H1 (cell line): ENCODE results near the gene RPP25. TPM values are rescaled to one million over a fixed set of nuclear protein-coding genes. Genes with fewer than 3 reads are reported as not detected.

Source experiments
- CTCF ChIA-PET: fragments of 300-600 bp; sonication (Branson Sonifier 250); formaldehyde crosslinking; loops from one replicate; lab custom pipeline; 2021; ENCODE audit not compliant: partially characterized antibody; lab: Charles Lee
- POLR2A ChIA-PET: fragments of 300-600 bp; sonication (Branson Sonifier 250); formaldehyde crosslinking; loops from one replicate; lab custom pipeline; 2021; ENCODE audit warnings: inconsistent platforms; ENCODE audit not compliant: partially characterized antibody; lab: Charles Lee
- DNase-seq, 2 experiments: peaks; one replicate each; pipeline versions ENCODE4 v3.0.0 to v3.0.0-alpha.2; 2010 to 2022; ENCODE audit warnings: low spot score in 2 of 2, low read depth in 1 of 2, mixed read lengths in 1 of 2
- FAIRE-seq: peaks from 2 replicates; lab custom pipeline; 2011; peaks lifted over from hg19 to GRCh38; lab: Jason Lieb, UNC
- H2AFZ ChIP-seq: 2 replicates; pipeline ENCODE4 v1.8.1; 2012; ENCODE audit warnings: low read length, inconsistent platforms
- H2AK5ac ChIP-seq: 2 replicates; pipeline ENCODE4 v1.6.1; 2013; ENCODE audit warnings: low read depth, low read length
- H2BK120ac ChIP-seq: replicated peaks from 2 replicates; pipeline ENCODE3; 2013; ENCODE audit warnings: low read depth, low read length, inconsistent platforms
- H2BK12ac ChIP-seq: 2 replicates; pipeline ENCODE4 v1.6.1; 2013; ENCODE audit warnings: low read depth, low read length
- H2BK15ac ChIP-seq: 2 replicates; pipeline ENCODE4 v1.6.1; 2013; ENCODE audit warnings: low read length
- H2BK20ac ChIP-seq: 2 replicates; pipeline ENCODE4 v1.6.1; 2013; ENCODE audit warnings: low read length
- H2BK5ac ChIP-seq: 2 replicates; pipeline ENCODE4 v1.6.1; 2013; ENCODE audit warnings: low read depth, low read length
- H3K14ac ChIP-seq: 2 replicates; pipeline ENCODE4 v1.6.1; 2013; ENCODE audit warnings: inconsistent platforms; ENCODE audit not compliant: insufficient read length
- H3K18ac ChIP-seq: 2 replicates; pipeline ENCODE4 v1.6.1; 2013; ENCODE audit warnings: low read length; ENCODE audit errors: extremely low read depth
- H3K23ac ChIP-seq: 2 replicates; pipeline ENCODE4 v1.6.1; 2013; ENCODE audit warnings: inconsistent platforms; ENCODE audit not compliant: insufficient read length
- H3K23me2 ChIP-seq: 2 replicates; pipeline ENCODE4 v1.6.1; 2013; ENCODE audit warnings: low read depth, low read length
- H3K27ac ChIP-seq: 2 replicates; pipeline ENCODE4 v1.6.1; 2011; ENCODE audit warnings: low read depth, low read length, inconsistent platforms
- H3K27me3 ChIP-seq, 4 experiments: replicated peaks in 1 of 4; 1 replicate in 1 of 4; 2 replicates in 3 of 4; pipeline versions ENCODE4 v1.6.1 to v1.8.1; 2011 to 2013; ENCODE audit warnings: low read length in 3 of 4, mild to moderate bottlenecking in 3 of 4, inconsistent platforms in 2 of 4, mixed read lengths in 2 of 4, moderate library complexity in 1 of 4; ENCODE audit not compliant: control insufficient read depth in 3 of 4, insufficient read depth in 3 of 4; ENCODE audit errors: extremely low read depth in 1 of 4
- H3K36me3 ChIP-seq, 4 experiments: 2 replicates each; pipeline versions ENCODE4 v1.6.1 to v1.8.1; 2011 to 2013; ENCODE audit warnings: mild to moderate bottlenecking in 4 of 4, low read length in 3 of 4, moderate library complexity in 2 of 4, control low read depth in 1 of 4, inconsistent platforms in 1 of 4; ENCODE audit not compliant: insufficient read depth in 4 of 4, control insufficient read depth in 2 of 4
- H3K4ac ChIP-seq: replicated peaks from 2 replicates; pipeline ENCODE3; 2013; ENCODE audit warnings: low read length, low read depth, mixed read lengths, inconsistent platforms; ENCODE audit not compliant: insufficient read length
- H3K4me1 ChIP-seq, 4 experiments: replicated peaks in 1 of 4; 1 replicate in 1 of 4; 2 replicates in 3 of 4; pipeline versions ENCODE4 v1.6.1 to v1.8.1; 2011 to 2013; ENCODE audit warnings: low read length in 3 of 4, inconsistent platforms in 2 of 4, mixed read lengths in 1 of 4; ENCODE audit not compliant: insufficient read depth in 4 of 4, control insufficient read depth in 3 of 4
- H3K4me2 ChIP-seq, 2 experiments: 2 replicates each; pipeline versions ENCODE4 v1.6.1 to v1.8.1; 2011 to 2013; ENCODE audit warnings: low read depth in 2 of 2, low read length in 2 of 2, control low read depth in 1 of 2, inconsistent platforms in 1 of 2, mild to moderate bottlenecking in 1 of 2; ENCODE audit not compliant: insufficient read depth in 1 of 2
- H3K4me3 ChIP-seq, 4 experiments: fragments of 200-600, 300-600 bp in 1 of 4; sonication (generic), shearing (Covaris generic), sonication (Bioruptor Twin) in 1 of 4; 2 replicates each; pipeline versions ENCODE4 v1.5.1 to v1.8.1; 2011 to 2016; ENCODE audit warnings: low read length in 4 of 4, low read depth in 3 of 4, control low read depth in 2 of 4, inconsistent platforms in 2 of 4, mild to moderate bottlenecking in 2 of 4, mixed read lengths in 1 of 4, moderate library complexity in 1 of 4; ENCODE audit not compliant: insufficient read depth in 2 of 4; ENCODE audit errors: extremely low read depth in 1 of 4
- H3K56ac ChIP-seq: replicated peaks from 2 replicates; pipeline ENCODE3; 2013; ENCODE audit warnings: low read depth, mild to moderate bottlenecking, mixed read lengths, low read length, inconsistent platforms; ENCODE audit not compliant: insufficient read length
- H3K79me1 ChIP-seq: 2 replicates; pipeline ENCODE4 v1.6.1; 2013; ENCODE audit warnings: low read depth, low read length, control low read depth
- H3K79me2 ChIP-seq, 2 experiments: 2 replicates each; pipeline versions ENCODE4 v1.6.1 to v1.8.1; 2012 to 2013; ENCODE audit warnings: low read length in 2 of 2, mild to moderate bottlenecking in 2 of 2, inconsistent platforms in 1 of 2; ENCODE audit not compliant: insufficient read depth in 2 of 2, control insufficient read depth in 1 of 2
- H3K9ac ChIP-seq, 4 experiments: replicated peaks in 1 of 4; 1 replicate in 1 of 4; 2 replicates in 3 of 4; pipeline versions ENCODE4 v1.6.1 to v1.8.1; 2011 to 2013; ENCODE audit warnings: low read depth in 3 of 4, low read length in 3 of 4, control low read depth in 2 of 4, mild to moderate bottlenecking in 2 of 4, moderate library complexity in 2 of 4, inconsistent platforms in 1 of 4; ENCODE audit errors: extremely low read depth in 1 of 4
- H3K9me3 ChIP-seq, 2 experiments: 2 replicates each; pipeline versions ENCODE4 v1.6.1 to v1.8.1; 2012 to 2013; ENCODE audit warnings: mild to moderate bottlenecking in 2 of 2, moderate library complexity in 2 of 2, control low read depth in 1 of 2, inconsistent platforms in 1 of 2, low read depth in 1 of 2, low read length in 1 of 2, mixed read lengths in 1 of 2; ENCODE audit not compliant: insufficient read depth in 2 of 2
- H4K20me1 ChIP-seq, 2 experiments: replicated peaks in 1 of 2; 2 replicates each; pipeline versions ENCODE3 to v1.8.1; 2011 to 2013; ENCODE audit warnings: inconsistent platforms in 2 of 2, low read length in 2 of 2, mild to moderate bottlenecking in 1 of 2; ENCODE audit not compliant: insufficient read depth in 2 of 2, control insufficient read depth in 1 of 2
- H4K5ac ChIP-seq: 2 replicates; pipeline ENCODE4 v1.6.1; 2013; ENCODE audit warnings: low read length, low read depth, mixed read lengths, inconsistent platforms; ENCODE audit not compliant: insufficient read length
- H4K8ac ChIP-seq: 2 replicates; pipeline ENCODE4 v1.8.0; 2013; ENCODE audit warnings: mild to moderate bottlenecking, moderate library complexity, low read length, inconsistent platforms; ENCODE audit not compliant: insufficient read depth; ENCODE audit errors: extremely low read depth
- H4K91ac ChIP-seq: replicated peaks from 2 replicates; pipeline ENCODE3; 2013; ENCODE audit warnings: low read length, mixed read lengths, inconsistent platforms; ENCODE audit not compliant: insufficient read length
- EP300 ChIP-seq, 2 experiments: IDR thresholded peaks; 1 replicate in 1 of 2; 2 replicates in 1 of 2; pipeline ENCODE4 v1.6.1; 2011 to 2012; ENCODE audit warnings: low read depth in 2 of 2, low read length in 2 of 2, mild to moderate bottlenecking in 2 of 2, borderline replicate concordance in 1 of 2, inconsistent platforms in 1 of 2, moderate library complexity in 1 of 2
- RXRA ChIP-seq: IDR thresholded peaks from 2 replicates; pipeline ENCODE4 v1.6.1; 2011; ENCODE audit warnings: low read depth, mild to moderate bottlenecking, low read length, moderate library complexity; ENCODE audit not compliant: insufficient read depth
- SP4 ChIP-seq: IDR thresholded peaks from 2 replicates; pipeline ENCODE4 v1.6.1; 2012; ENCODE audit warnings: low read length, inconsistent platforms
- WGBS, 2 experiments: shearing (Covaris generic) in 1 of 2; methylation state at CpG; one replicate each; pipeline versions ENCODE4 v1.1.6 to v1.1.7; 2013 to 2015; ENCODE audit warnings: low lambda C conversion rate in 2 of 2, mixed read lengths in 2 of 2, inconsistent platforms in 1 of 2, low coverage in 1 of 2, missing lambda C conversion rate in 1 of 2; ENCODE audit not compliant: insufficient replicate concordance in 2 of 2, insufficient coverage in 1 of 2, insufficient read length in 1 of 2; ENCODE audit errors: extremely low coverage in 1 of 2, missing lambda C conversion rate in 1 of 2; 5-methylcytosine and 5-hydroxymethylcytosine counted together
- polyA plus RNA-seq, 7 experiments: library from polyadenylated mRNA; depleted of rRNA in 3 of 7; stranded (reverse) in 5 of 7; unstranded in 2 of 7; fragments of >200 nt in 5 of 7; fragments of 200-250 nt in 2 of 7; gene quantifications; 1 replicate in 5 of 7; 2 replicates in 1 of 7; 4 replicates in 1 of 7; pipeline versions ENCODE4 v1.2.1 to v1.2.3, GENCODE V29; 2011 to 2013; ENCODE audit warnings: missing spikeins in 2 of 7, mixed read lengths in 2 of 7
- total RNA-seq: library from RNA; stranded (reverse); fragmentation: NEBNext Ultra II Directional; extraction: Animal tissue kit (Norgen Biotek cat#: 25700); gene quantifications from 2 replicates; pipeline ENCODE4 v1.2.1, GENCODE V29; 2021

RPP25 gene
- total and polyA plus RNA-seq, 2 of the 8 experiments (the other 6 are each of a cell fraction or from before 2014, with no cell fraction given), result 17.4 to 19.8 TPM

- FAIRE-seq (no peak), DNase-seq (no peak)
- Histone ChIP-seq H3K4me3 (peak overlapping the region; percentile 79 to 94 (median 90)), H2BK120ac (no peak overlapping the region), H3K4me1 (peaks cover 2 to 4% (median 3%) of the 10 kb centered on the region in 4 experiments), H3K27me3 (no peaks in the 10 kb centered on the region), H3K9me3 (no peaks in the 10 kb centered on the region), H3K56ac (peak overlapping the region; percentile 91), H4K5ac (peak overlapping the region; percentile 94), H3K23me2 (peaks cover 6% of the 10 kb centered on the region; the same call in 1 of the 2 replicates), H3K79me2 (peaks cover 0 to 15% of the 10 kb centered on the region in 2 experiments; a peak in 2 of 4 replicates), H2BK15ac (no peak overlapping the region), H3K9ac (peak overlapping the region; percentile 35 to 84 (median 84)), H2BK20ac (no peak overlapping the region), H2BK12ac (no peak overlapping the region), H2BK5ac (no peak overlapping the region), H2AFZ (peak overlapping the region; percentile 79), H4K91ac (peak overlapping the region; percentile 79), H3K14ac (no peak overlapping the region), H3K79me1 (no peaks in the 10 kb centered on the region), H3K27ac (peak overlapping the region; percentile 42; the same call in 1 of the 2 replicates), H3K23ac (no peak overlapping the region), H4K20me1 (peaks cover 2 to 4% of the 10 kb centered on the region in 2 experiments), H3K4ac (peak overlapping the region; percentile 71), H4K8ac (peak overlapping the region; percentile 83; the same call in 1 of the 2 replicates), H3K4me2 (peak overlapping the region; percentile 77 to 83), H3K18ac (peak overlapping the region; percentile 93; the same call in 1 of the 2 replicates), H2AK5ac (no peak overlapping the region), H3K36me3 (peaks cover 8 to 28% (median 20%) of the 10 kb centered on the region in 4 experiments; a peak in 7 of 8 replicates)
- WGBS, 2 experiments, result 54% methylated on average over 8 of the region's 8 CpGs; no CpG with 5 or more reads in 1 of the 2 experiments
- ChIA-PET POLR2A (interaction anchor here (0.8 to 11.9 kb wide), 17 partner anchors 8 to 147 kb away, joined by 3 to 116 read pairs (median 9); partner anchors contain the start of genes COX5A, MPI, RPP25 and ULK3), CTCF (interaction anchor here (0.7 to 2.0 kb wide), 5 partner anchors 24 to 137 kb away, joined by 3 to 12 read pairs (median 7); no protein-coding TSS in a partner anchor)
- no peak for TF ChIP-seq RXRA
- no peak for TF ChIP-seq EP300 (IDR thresholded peaks at IDR 0.05; ENCODE audit: borderline replicate concordance in 1 of 2, low read depth in 2 of 2, low read length in 2 of 2)
- TF ChIP-seq SP4, result no peak
Observed at GRCh38 chr15:74907163-74907870, 49.3 kb downstream of the RPP25 start.
